Nephron progenitor cell (in vitro differentiated cells): Measurements from ENCODE around the gene CTSV.
"Not testable (repeated sequence)": the region's sequence is repeated elsewhere in the genome, so short reads cannot be mapped to it uniquely, and the experiment has no call there.

Experiments
- DNase-seq: peaks from one replicate; pipeline ENCODE4 v3.0.0; 2021
- H3K27ac Mint-ChIP-seq: 2 replicates; pipeline ENCODE4 v1.8.0; 2021; ENCODE audit warnings: mild to moderate bottlenecking, moderate library complexity, mixed read lengths
- H3K27me3 Mint-ChIP-seq: 2 replicates; pipeline ENCODE4 v1.8.0; 2021; ENCODE audit warnings: mild to moderate bottlenecking, low read depth, mixed read lengths; ENCODE audit not compliant: poor library complexity
- H3K36me3 Mint-ChIP-seq: 2 replicates; pipeline ENCODE4 v1.8.0; 2021; ENCODE audit warnings: low read depth, mixed read lengths
- H3K4me1 Mint-ChIP-seq: 2 replicates; pipeline ENCODE4 v1.8.0; 2021; ENCODE audit warnings: mixed read lengths
- H3K4me3 Mint-ChIP-seq: 2 replicates; pipeline ENCODE4 v1.8.0; 2021; ENCODE audit warnings: mild to moderate bottlenecking, moderate library complexity, mixed read lengths
- H3K9me3 Mint-ChIP-seq: 2 replicates; pipeline ENCODE4 v1.8.0; 2021; ENCODE audit warnings: mild to moderate bottlenecking, moderate library complexity, mixed read lengths

Gene CTSV

GRCh38 chr9:97001338-97001737 is 37.6 kb downstream of the CTSV start:
- Mint-ChIP-seq H3K36me3 (peaks cover 25% of the 10 kb centered on the region), H3K27ac (peak overlapping the region; percentile 75)
- not testable (repeated sequence) for H3K4me3 Mint-ChIP-seq, H3K9me3 Mint-ChIP-seq, H3K4me1 Mint-ChIP-seq, DNase-seq, H3K27me3 Mint-ChIP-seq

- H3K4me3 Mint-ChIP-seq, H3K27ac Mint-ChIP-seq, H3K9me3 Mint-ChIP-seq, H3K4me1 Mint-ChIP-seq, H3K27me3 Mint-ChIP-seq, DNase-seq: not testable (repeated sequence)
- H3K36me3 Mint-ChIP-seq, result peaks cover 15% of the 10 kb centered on the region
Measured at GRCh38 chr9:97000139-97000787, 38.7 kb downstream of the CTSV start.

GRCh38 chr9:96999733-97000132 is 39.2 kb downstream of the CTSV start:
- not testable (repeated sequence) for H3K9me3 Mint-ChIP-seq, H3K27me3 Mint-ChIP-seq, H3K4me1 Mint-ChIP-seq, DNase-seq, H3K4me3 Mint-ChIP-seq, H3K27ac Mint-ChIP-seq
- H3K36me3 Mint-ChIP-seq, result peaks cover 13% of the 10 kb centered on the region

GRCh38 chr9:96997009-96997701 is 41.8 kb downstream of the CTSV start:
- H3K27ac Mint-ChIP-seq, result peak overlapping the region; percentile 24
- H3K4me1 Mint-ChIP-seq, DNase-seq, H3K9me3 Mint-ChIP-seq, H3K4me3 Mint-ChIP-seq, H3K27me3 Mint-ChIP-seq, H3K36me3 Mint-ChIP-seq: not testable (repeated sequence)

- not testable (repeated sequence) for H3K4me3 Mint-ChIP-seq, H3K9me3 Mint-ChIP-seq, H3K27me3 Mint-ChIP-seq, DNase-seq, H3K27ac Mint-ChIP-seq, H3K4me1 Mint-ChIP-seq
- H3K36me3 Mint-ChIP-seq, result peaks cover 17% of the 10 kb centered on the region
Measured at GRCh38 chr9:96994531-96995016, 44.4 kb downstream of the CTSV start.

- DNase-seq, H3K9me3 Mint-ChIP-seq, H3K27me3 Mint-ChIP-seq, H3K4me3 Mint-ChIP-seq, H3K27ac Mint-ChIP-seq, H3K4me1 Mint-ChIP-seq: not testable (repeated sequence)
- H3K36me3 Mint-ChIP-seq, result peaks cover 20% of the 10 kb centered on the region
Measured at GRCh38 chr9:96992303-96992702, 46.6 kb downstream of the CTSV start.

GRCh38 chr9:96989747-96990318 is 49.1 kb downstream of the CTSV start:
- H3K27ac Mint-ChIP-seq, result not testable (repeated sequence)

GRCh38 chr9:96984887-96985286 is 54.1 kb downstream of the CTSV start:
- Mint-ChIP-seq H3K9me3 (peaks cover 10% of the 10 kb centered on the region), H3K36me3 (peaks cover 19% of the 10 kb centered on the region)
- DNase-seq, H3K4me1 Mint-ChIP-seq, H3K27ac Mint-ChIP-seq, H3K4me3 Mint-ChIP-seq, H3K27me3 Mint-ChIP-seq: not testable (repeated sequence)

More at GRCh38 chr9:96989747-96990318, 49.1 kb downstream of the CTSV start:
- H3K36me3 Mint-ChIP-seq, result peaks cover 22% of the 10 kb centered on the region
- not testable (repeated sequence) for DNase-seq, H3K9me3 Mint-ChIP-seq, H3K4me1 Mint-ChIP-seq, H3K27me3 Mint-ChIP-seq, H3K4me3 Mint-ChIP-seq

- H3K4me1 Mint-ChIP-seq, H3K4me3 Mint-ChIP-seq, DNase-seq, H3K9me3 Mint-ChIP-seq, H3K27me3 Mint-ChIP-seq, H3K27ac Mint-ChIP-seq: not testable (repeated sequence)
- peaks cover 16% of the 10 kb centered on the region for H3K36me3 Mint-ChIP-seq
Measured at GRCh38 chr9:96984139-96984538, 54.8 kb downstream of the CTSV start.

- H3K27me3 Mint-ChIP-seq, H3K4me3 Mint-ChIP-seq, H3K9me3 Mint-ChIP-seq, H3K4me1 Mint-ChIP-seq, DNase-seq: not testable (repeated sequence)
- peaks cover 16% of the 10 kb centered on the region for H3K36me3 Mint-ChIP-seq
- peak overlapping the region; percentile 67 for H3K27ac Mint-ChIP-seq
Measured at GRCh38 chr9:96983496-96984122, 55.3 kb downstream of the CTSV start.
